Measurements from ENCODE around the gene RNU7-1.

Gene RNU7-1

GRCh38 chr12:6968426-6968825, 24.8 kb downstream of the RNU7-1 start:
- no peak for DNase-seq

DNA sequence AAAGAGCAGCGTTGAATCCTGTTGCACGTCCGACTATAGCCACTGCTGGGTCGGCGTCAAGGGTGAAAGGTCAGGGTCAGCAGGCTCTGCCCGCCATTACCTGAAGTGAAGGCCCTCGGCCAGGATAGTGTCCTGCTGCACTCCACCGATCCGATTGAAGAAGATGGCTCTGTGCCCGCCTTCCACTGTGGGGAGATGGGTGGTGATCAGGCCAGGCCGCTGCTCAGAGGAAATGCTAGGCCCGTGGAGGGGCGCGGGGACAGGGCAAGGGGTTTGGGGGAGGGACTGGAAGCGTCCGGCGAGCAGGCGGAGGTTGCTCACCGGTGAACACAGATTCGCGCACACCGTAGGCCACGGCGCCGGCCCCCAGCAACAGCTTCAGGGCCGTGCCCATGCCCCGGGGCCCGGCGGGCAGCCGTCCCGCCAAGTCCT, 26.5 kb downstream of the RNU7-1 start:
- DNase-seq = no peak

- DNase-seq = no peak
These were observed 30.6 kb downstream of the RNU7-1 start for GRCh38 chr12:6974180-6974579.

DNA sequence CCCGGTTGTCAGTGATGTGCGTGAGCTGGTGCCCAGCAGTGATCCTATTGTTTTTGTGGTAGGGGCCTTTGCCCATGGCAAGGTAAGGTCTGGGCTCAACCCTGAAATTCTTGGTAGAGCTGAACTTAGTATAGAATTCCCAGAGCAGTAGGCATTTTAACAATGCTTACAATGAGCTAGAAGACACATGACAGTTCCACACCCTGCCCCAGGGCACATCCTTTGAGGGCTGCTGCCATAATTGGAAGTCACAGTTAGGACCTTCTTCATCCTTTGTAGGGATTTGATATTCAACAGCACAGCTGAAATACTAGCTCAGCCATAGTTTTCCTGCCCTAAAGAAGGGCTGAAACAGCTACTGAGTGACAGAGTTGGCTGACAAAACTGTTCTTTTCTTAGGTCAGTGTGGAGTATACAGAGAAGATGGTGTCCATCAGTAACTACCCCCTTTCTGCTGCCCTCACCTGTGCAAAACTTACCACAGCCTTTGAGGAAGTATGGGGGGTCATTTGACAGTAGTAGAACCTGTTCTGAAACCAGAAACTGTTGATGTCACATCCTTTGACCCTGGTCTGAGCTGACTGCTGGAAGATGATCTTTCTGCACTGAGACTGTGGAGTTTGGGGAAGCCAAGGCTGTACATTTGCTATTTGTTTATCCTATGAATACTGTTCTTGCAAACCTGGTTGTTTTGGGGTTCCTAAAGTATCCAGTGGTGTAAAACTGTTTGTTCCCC, 31.8 kb downstream of the RNU7-1 start:
- no peak for DNase-seq

GRCh38 chr12:6977653-6978052, 34.0 kb downstream of the RNU7-1 start:
- no peak for DNase-seq

DNA sequence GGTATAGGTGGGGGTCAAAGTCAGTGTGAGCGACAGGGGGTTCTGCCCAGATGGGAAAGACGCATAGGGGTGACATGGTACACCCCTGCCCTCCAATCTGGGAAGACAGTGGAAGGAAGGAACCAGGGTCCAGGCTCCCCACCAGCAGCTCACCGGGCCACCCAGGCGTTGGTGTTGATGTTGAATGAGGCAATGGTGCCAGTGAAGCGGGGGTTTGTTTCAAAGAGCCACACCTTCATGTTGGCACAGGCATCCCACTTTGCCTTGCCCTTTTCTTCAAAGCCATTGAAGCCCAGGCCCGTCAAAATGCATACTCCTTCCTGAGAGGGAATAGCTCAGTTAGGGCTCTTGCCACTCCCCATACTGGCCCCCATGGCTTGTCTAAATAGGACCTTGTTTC, 34.6 kb downstream of the RNU7-1 start:
- no peak for DNase-seq

- DNase-seq = no peak
These were observed 35.0 kb downstream of the RNU7-1 start for GRCh38 chr12:6978611-6979011.

DNA sequence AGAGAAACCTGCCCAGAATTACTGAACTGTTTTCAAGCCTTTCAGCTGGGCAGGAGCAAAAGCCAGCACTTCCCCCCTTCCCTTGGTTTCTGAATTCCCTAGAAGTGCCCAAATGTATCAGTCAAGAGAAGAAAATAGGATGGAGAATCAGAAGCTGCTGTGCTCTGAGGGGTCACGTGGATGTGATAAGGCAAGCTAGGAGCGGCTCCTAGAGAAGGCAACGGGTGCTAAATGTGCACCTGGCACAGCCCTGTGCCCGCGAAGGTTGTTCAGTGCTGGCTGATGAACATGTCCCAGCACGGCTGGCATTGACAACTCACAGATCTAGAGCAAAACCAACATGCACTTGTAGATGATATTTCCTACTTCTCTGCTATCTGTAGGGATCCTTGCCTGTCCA, 35.4 kb downstream of the RNU7-1 start:
- DNase-seq = no peak

DNA sequence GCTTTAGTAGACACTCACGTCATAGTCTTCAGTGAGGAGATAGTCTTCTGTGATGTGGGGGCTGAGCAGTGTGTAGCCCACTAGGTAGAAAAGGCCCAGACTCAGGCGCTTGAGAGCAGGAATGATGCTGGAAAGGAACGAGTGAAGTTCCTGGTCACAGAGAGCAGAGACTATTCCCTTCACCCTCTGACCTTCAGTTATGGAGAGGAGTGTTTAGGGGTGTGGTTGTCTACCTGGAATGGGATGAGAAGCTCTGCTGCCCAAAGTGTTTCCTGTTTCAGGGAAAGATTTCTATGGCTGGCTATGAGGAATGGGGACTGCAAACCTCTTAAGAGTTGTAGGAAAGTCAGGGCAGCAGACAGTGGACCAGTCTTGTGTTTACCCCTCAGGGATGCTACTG, 35.8 kb downstream of the RNU7-1 start:
- DNase-seq = no peak

DNA sequence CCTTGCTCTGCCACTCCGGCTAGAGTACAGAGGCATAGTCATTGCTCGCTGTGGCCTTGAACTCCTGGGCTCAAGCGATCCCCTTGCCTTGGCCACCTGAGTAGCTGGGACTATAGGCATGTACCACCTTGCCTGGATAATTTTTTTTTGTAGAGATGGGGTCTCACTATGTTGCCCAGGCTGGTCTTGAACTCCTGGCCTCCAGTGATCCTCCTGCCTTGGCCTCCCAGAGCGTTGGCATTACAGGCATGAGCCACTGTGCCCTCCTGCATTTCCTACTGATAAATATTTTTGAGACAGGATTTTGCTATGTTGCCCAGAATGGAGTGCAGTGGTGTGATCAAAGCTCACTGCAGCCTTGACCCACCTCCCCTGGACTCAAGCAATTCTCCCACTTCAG, 36.5 kb downstream of the RNU7-1 start:
- no peak for DNase-seq

- no peak for DNase-seq
These were observed 37.1 kb downstream of the RNU7-1 start for GRCh38 chr12:6980740-6981139.

DNA sequence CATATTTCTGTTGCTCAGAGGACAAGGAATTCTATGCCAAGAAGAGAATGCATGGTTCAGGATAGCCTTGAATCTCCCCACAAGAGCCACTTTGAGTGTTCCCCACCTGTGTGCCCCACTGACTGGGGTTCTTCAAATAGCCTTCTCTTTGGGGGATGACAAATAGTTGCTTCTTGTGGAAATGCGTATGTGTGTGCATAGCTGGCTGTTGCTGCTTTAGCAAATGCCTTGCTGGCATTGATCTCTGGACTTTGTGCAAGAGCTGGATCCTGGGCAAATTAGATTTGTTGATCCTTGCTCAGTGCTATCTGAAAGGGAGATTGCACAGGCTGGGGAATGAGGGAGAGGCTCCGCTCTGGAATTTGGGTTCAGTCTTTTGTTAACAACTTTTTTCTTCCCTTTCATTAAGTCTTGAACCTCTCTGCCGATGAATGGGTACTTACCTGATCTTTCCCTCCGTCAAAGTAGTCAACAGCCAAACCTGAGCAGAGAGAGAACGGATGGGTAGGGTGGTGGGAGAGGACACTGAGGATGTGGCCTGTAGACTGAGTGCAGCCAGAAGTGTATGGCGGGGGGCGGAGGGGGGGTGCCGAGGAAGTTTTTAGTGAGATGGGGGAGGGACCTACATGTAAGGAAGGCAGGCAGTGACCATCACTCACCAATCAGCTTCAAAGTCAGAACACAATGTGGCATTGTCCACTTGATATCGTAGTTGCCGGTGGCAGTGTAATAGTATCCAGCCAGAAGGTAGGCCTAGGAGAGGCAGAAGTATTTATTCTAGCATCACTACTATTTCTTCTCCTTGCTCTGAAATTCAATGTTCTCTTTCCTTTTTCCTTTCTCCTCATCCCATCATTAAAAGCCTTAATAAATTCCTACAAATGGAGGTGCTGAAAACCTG, 37.8 kb downstream of the RNU7-1 start:
- no peak for DNase-seq

- no peak for DNase-seq
These were observed 38.9 kb downstream of the RNU7-1 start for GRCh38 chr12:6982532-6982931.

DNA sequence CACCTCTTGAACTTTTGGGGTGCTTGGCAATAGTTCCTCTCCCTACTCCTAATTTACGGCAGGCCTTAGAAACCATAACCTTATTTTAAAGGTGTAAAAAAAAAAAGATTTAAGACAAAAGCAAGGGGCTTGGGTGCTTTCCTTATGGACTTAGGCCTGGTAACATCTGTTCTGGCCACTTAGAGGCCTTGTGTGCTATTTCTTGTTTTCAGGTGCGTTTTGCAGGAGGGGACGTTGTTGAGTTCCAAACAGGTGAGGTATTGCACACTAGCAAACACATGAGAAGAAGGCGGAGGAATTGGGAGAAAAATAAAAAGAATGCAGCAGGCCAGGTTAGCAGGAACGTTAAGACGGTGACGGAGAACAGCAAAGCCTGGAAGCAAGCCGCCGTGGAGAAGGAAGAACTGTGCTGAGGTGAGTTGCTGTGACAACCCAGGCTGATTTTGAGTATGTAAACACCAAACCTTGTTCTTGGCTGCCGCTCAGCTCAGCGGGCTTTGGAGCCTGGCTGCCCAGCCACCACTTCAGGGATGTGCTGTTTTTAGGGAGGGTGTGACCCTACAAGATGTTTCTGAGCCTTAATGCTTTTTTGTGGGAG, 44.4 kb downstream of the RNU7-1 start:
- no peak for DNase-seq

Measured in activated CD4-positive, alpha-beta T cell treated with anti-CD3 and anti-CD28 coated beads, Interleukin-2, Interleukin-6, amounts not matched to agents 100 ng/mL and 50 ng/mL, durations not matched to agents 16 hours and 8 hours (primary cell).